GM19193 (cell line): ENCODE data around the gene CSRNP3.

Source experiments
- POLR2A ChIP-seq: IDR thresholded peaks from 4 replicates; pipeline ENCODE4 v1.6.1; 2011; ENCODE audit not compliant: insufficient read depth, insufficient read length; ENCODE audit errors: extremely low read depth

Gene CSRNP3

DNA sequence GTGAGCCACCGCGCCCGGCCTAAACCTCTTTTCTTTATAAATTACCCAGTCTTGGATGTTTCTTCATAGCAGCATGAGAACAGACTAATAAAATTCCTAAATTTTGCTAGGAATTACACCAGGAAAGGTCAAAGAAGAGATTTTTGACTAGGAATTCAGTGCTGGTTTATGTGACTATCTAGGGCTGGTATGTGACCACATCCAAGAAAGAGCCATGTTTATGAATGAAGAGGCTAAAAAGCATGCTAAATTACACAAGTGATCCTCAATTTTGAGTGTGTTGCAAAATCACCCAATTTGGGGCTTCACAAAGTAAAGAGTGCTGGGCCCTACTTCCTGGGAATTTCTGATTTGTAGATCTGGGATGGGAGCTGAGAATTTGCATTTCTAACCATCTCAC is 123.6 kb downstream of the CSRNP3 start:
- TF ChIP-seq POLR2A, result no peak

DNA sequence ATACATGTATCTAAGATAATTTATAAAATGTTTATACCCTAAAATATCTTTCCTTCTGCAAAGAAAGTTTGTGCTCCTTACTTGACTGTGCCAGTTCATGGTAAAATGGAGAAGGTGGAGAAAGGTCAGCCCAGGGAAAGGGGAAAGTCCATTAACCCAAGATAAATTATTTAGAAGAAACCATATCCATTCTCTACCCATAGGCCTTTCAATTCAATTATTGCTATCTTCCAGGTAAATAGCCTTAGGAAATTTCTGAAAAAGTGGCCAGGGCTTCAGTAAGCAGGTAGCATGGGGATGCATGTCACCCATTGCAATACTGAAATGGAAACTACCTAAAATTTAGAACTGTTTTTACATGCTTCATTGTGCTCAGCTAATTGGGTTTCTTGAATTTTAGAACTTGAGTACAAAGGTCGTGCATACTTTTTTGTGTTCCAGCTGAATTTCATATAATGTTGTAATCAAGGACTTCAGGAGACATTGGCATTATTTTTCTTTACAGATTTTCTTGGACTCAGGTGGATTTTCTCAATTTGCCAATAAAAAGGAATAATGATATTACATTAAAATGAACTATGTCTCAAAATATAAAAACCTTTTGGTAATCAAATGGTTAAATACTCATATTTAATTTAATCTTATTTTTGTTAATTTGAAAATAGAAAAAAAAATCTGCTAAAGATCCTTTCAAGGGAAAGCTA is 124.9 kb downstream of the CSRNP3 start:
- no peak for TF ChIP-seq POLR2A

DNA sequence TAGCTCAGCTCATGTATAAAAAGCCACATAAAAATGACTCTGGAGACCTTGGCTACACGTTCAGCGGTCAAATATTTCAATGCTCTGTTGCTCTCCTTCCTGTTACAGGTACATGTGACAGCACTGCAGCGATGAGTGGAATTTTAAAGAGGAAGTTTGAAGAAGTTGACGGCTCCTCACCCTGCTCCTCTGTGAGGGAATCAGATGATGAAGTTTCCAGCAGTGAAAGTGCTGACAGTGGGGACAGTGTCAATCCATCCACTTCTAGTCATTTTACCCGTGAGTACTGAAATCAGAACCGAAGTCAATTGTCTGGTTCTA is 125.4 kb downstream of the CSRNP3 start:
- no peak for TF ChIP-seq POLR2A

DNA sequence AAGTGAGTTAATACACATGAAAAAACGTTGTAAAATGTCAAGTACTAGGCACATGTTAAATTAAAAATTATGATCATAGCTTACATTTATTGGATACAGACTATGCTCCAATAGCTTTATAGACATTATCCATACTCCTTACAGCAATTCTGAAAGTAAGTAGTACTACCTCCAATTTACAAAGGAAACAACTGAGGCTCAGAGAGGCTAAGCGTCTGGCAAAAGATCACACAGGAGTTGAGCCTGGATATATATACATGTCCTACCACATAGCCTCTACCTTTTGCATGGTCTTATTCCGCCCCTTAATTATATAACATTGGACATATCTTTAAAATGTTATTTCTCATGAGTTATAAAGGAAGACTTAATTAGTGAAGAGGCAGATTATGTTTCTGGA is 127.3 kb downstream of the CSRNP3 start:
- no peak for TF ChIP-seq POLR2A

DNA sequence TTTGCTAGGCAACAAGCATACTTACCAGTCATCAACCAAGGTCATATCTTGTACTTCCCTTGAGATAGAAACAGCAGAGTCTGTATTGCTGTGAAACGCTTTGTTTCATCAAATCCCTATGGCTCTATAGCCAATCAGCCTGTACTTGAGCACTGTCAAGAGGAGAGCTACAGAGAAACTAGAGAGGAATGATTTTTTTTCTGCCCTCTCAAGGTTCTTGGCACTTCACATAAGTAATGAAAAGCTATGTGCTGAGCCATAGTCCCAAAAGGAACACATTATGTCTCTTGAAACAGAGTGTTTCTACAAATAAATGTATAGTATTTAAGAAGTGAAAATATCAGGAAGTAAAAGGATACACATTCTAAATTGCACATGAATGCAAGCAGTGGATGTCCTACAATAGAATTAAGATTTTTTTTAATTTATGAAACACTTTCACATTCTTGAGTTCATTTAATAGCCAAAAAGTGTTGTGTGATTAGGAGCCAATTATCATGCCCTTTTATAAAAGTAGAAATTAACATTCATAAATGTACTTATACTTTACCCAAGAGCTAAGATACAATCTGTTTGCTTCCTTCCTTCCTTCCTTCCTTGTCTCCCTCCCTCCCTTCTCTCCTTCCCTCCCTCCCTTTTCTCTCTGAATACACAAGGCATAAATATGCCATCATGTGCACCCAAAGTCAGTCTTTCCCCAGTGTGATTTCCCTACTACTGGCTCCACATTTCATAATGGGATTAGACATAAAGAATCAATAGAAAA is 131.8 kb downstream of the CSRNP3 start:
- no peak for TF ChIP-seq POLR2A

DNA sequence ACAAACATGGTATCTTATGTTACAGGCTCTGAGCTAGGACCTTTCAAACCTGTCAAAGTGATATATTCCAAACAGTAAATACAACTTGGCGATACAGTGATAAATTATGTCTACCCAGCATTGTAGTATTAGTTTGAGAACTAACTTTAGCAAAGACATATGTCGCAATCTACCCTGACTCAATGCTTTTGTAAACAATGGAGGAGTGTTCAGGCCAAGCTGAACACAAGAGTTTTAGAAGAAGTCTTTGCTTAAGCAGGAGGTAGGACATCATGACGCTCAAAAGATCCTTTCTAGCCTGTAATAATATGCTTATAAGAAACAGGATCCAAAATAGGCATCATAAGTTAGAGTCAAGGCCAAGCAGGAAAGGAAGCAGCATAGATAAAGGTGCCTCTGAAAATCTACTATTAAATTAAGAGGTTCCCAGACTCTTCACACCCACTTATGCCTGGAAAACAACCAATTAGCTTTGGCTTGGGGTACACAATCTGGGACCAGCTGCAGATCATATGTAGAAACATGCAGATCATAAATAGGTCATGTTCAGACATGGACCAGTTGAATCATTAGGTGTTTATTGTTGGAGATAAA is 132.5 kb downstream of the CSRNP3 start:
- TF ChIP-seq POLR2A, result no peak

DNA sequence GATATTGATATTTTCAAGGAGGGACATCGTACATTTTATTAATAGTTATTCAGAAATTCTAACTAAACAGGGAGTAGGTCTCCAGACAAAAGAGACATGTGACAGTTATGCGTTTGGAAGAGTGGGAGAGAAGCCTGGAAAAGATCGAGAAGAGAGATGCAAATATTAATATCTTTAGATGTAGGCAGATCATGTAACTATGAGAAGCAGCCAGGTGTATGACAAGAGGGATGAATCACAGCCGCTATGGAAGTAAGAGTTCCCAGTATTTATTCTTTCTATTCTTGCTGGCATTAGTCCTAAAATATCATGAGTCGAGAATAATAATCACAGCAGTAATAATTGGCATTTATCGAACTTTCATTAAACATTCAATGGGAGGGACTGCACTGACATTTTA is 140.2 kb downstream of the CSRNP3 start:
- TF ChIP-seq POLR2A, result no peak

DNA sequence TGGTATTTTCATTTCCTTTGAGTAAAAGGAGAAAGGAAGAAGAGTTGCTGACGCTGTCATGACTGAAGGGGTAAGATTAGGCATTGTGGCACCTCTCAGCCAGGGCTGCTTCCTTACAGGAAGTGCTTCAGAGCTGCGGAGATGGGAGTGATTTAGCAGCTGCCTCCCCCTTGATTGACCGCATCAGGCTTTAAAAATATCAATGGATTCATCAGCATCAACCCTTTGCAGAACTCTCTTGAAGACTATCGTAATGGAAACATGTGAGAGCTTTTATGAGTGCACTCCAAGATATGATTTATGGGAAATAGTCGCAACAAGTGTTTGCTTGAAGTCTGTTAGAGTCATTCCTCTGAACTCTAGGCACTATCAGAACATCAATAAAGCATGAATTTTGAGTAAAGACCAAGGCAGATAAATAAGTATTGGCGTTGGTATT is 141.1 kb downstream of the CSRNP3 start:
- no peak for TF ChIP-seq POLR2A

DNA sequence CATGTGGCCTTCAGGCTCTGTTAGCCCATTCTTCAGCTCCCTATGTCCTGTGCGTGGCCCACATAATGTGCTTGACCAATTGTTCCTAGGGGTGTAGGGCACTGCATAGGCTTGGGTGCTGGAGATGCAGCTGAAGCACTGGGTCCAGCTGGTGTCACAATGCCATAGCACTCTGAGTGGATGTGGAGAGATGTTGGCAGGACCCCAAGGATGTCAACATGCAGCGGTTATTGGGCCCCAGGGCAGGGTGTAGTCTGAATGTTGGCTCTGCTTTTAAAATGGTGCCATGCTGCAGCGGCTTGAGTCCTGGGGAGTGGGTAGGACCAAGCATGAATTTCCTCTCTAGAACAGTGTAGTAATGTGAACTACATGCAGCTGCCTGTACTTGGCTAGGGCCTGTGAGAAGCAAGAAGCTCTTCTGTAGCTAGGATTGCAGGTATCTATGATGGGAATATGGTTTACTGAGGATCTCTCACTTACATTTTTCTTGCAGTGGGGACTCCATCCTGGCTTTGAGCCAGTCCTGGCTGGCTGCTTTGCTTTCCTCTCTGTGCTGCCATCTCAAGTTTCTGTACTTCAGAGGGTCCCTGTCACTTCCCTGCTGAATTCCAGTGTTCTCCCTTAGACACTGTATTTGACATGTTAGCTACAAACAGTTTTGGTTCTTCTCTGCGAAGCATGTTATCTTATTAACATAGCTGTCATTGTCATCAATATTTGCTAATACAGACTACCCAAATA is 148.4 kb downstream of the CSRNP3 start:
- TF ChIP-seq POLR2A, result no peak

DNA sequence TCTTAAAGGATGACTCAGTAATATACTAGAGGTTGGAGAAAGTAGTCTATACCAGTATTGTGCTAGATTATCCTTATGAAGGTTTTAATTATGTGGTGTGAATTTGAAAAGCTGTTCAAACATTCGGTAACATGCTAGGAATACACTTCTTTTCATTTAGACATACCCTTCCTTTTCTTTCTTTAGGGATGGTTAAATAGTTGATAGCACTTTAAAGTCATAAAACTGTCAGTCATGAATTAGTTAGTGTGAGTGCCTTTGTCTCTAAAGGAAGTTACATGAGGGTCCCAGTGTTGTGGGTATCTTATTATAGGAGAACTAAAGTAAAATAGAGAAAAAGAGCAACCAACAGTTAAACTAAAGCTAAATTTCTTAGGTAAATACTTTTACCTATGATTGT is 149.3 kb downstream of the CSRNP3 start:
- no peak for TF ChIP-seq POLR2A

DNA sequence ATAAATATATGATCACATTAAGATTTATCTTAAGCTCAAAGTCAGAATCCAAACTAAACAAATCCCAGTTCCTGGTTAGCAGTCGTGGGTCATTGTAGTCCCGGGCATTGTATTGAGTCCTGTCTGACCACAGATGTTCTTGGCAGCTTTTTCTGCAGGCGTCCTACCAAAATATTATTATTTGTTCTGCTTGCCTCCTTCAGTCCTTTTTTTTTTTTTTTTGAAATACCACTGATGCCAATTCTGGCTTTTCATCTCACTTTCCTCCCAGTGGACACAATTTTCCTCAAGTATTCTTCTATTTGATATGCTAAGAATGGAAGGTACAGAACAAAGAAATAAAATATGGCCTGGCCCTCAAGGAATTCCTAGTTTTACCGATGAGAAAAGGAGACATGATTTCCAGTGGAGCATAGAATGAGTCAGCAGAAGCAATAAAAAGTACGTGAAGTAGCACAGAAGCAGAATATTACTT is 151.6 kb downstream of the CSRNP3 start:
- TF ChIP-seq POLR2A, result no peak

DNA sequence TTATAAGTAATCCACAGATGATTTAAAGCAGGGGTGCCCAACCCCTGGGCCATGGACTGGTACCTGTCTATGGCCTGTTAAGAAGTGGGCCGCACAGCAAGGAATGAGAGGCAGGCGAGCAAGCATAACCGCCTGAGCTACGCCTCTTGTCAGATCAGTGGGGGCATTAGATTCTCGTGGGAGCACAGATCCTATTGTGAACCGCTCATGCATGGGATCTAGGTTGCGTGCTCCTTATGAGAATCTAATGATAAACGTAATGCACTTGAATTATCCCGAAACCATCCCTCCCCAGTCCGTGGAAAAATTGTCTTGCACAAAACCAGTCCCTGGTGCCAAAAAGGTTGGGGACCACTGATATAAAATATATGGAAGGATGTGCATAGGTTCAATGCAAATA is 153.7 kb downstream of the CSRNP3 start:
- no peak for TF ChIP-seq POLR2A

DNA sequence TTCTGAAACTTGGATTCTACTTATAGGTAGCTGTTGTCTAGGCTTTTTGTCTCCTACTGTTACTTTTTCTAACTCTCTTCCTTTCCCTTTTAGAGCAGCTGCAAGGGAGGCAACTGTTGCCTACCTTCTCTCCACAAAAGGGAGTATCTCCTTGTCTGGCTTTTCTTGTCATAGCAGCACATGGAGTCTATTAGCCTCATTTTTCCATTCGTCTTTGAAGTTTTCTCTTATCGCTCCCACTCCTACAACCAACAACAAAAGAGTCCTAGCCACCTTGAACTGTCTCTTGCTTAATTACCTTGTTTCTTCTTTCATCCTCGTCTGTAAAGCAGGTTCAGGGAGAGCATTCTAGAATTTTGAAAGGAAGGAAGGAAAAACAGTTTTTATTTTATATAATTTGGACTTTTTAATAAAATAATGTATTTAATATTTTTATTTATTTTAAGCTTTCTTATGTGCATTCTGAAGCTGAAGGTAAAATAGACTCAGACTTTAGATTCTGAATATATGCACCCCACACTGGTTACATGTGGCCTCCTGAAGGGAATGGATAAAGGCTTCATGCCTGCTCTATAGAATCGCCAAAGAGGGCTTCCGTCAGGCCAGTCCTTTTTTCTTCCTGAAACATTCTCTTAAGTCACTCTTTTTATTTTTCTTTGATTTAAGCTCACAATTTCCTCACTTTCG is 154.4 kb downstream of the CSRNP3 start:
- TF ChIP-seq POLR2A, result no peak

DNA sequence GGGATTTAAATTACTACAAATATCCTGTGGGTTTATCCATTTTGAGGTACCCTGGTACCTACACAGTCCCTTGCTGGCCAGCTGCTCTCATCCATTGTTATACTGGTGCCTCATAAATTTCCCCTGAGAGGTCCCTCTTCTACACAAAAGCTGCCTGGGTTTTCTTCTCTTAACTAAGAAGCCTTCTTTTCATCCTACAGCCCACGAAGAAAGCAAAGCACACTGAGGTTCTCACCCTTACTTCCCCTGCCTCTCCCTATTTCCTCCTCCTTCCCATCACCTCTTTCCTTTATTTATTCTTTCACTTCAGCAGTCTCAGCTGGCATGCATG is 154.9 kb downstream of the CSRNP3 start:
- no peak for TF ChIP-seq POLR2A

DNA sequence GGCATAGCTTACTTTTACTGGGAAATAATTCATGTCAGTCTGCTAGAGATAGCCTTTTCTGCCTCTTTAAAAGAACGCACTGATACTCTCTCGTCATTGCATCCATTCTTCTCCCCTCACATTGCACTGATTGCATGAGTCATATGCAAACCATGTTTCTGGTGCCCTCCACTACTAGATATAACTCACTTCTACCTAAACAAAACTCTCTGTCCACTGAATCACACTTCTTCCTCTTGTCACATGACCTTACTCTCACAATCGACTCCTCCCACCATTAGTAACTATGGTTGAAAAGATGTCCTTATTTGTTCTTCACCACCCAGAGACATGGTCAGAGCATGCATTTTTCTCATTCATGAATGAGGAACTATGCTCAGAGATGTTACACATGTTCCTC is 158.0 kb downstream of the CSRNP3 start:
- no peak for TF ChIP-seq POLR2A
